WTC11 (cell line): ENCODE data around the gene HOXB5. TPM values are rescaled to one million over a fixed set of nuclear protein-coding genes. Genes with fewer than 3 reads are reported as not detected.

Source experiments
- ATAC-seq: fragments of 200-7000 bp; cut with Tn5 transposase; 2 replicates; pipeline ENCODE4 v1.10.0; 2021; ENCODE audit warnings: mild to moderate bottlenecking, moderate library complexity
- CTCF ChIA-PET: fragments of 300-600 bp; sonication (Branson Sonifier 250); formaldehyde crosslinking; loops from one replicate; lab custom pipeline; 2021; ENCODE audit warnings: antibody characterized with exemption; lab: Charles Lee
- POLR2A ChIA-PET: fragments of 350-600 bp; sonication (Branson Sonifier 250); formaldehyde crosslinking; loops from one replicate; lab custom pipeline; 2021; ENCODE audit warnings: antibody characterized with exemption; lab: Charles Lee
- DNase-seq: peaks from one replicate; pipeline ENCODE4 v3.0.0; 2021; ENCODE audit warnings: low spot score
- H3K27ac Mint-ChIP-seq: 2 replicates; pipeline ENCODE4 v1.8.0; 2021; ENCODE audit warnings: mixed read lengths
- H3K27me3 Mint-ChIP-seq: 2 replicates; pipeline ENCODE4 v1.8.0; 2021; ENCODE audit warnings: low read depth, mild to moderate bottlenecking, moderate library complexity, mixed read lengths
- H3K36me3 Mint-ChIP-seq: 2 replicates; pipeline ENCODE4 v1.8.0; 2021; ENCODE audit warnings: mixed read lengths
- H3K4me1 Mint-ChIP-seq: 2 replicates; pipeline ENCODE4 v1.8.0; 2022; ENCODE audit warnings: mixed read lengths
- H3K4me3 Mint-ChIP-seq: 2 replicates; pipeline ENCODE4 v1.8.0; 2021; ENCODE audit warnings: mild to moderate bottlenecking, moderate library complexity, mixed read lengths
- H3K9me3 Mint-ChIP-seq: 2 replicates; pipeline ENCODE4 v1.8.0; 2021; ENCODE audit warnings: mixed read lengths
- ERG ChIP-seq: fragments of 250-450 bp; sonication (Bioruptor Pico); IDR thresholded peaks from 2 replicates; pipeline ENCODE4 v1.8.0; 2021; ENCODE audit warnings: mild to moderate bottlenecking
- FOXJ3 ChIP-seq: sonication (generic); formaldehyde crosslinking; IDR thresholded peaks from 2 replicates; pipeline ENCODE4 v1.9.0; 2021; ENCODE audit warnings: missing genetic modification reagents, mild to moderate bottlenecking, borderline replicate concordance
- GABPB1 ChIP-seq: sonication (generic); formaldehyde crosslinking; IDR thresholded peaks from 2 replicates; pipeline ENCODE4 v1.8.1; 2023; ENCODE audit warnings: mild to moderate bottlenecking, missing genetic modification reagents
- HMGXB4 ChIP-seq: sonication (generic); formaldehyde crosslinking; IDR thresholded peaks from 2 replicates; pipeline ENCODE4 v1.8.1; 2023; ENCODE audit warnings: mild to moderate bottlenecking, moderate library complexity, missing genetic modification reagents
- PREB ChIP-seq: sonication (generic); formaldehyde crosslinking; IDR thresholded peaks from 2 replicates; pipeline ENCODE4 v1.8.1; 2022; ENCODE audit warnings: mild to moderate bottlenecking, missing genetic modification reagents, moderate library complexity, borderline replicate concordance
- STAT6 ChIP-seq: sonication (generic); formaldehyde crosslinking; conservative IDR thresholded peaks from 2 replicates; pipeline ENCODE4 v1.8.1; 2023; ENCODE audit warnings: mild to moderate bottlenecking, low read depth, missing genetic modification reagents, moderate library complexity
- ZNF121 ChIP-seq: sonication (generic); formaldehyde crosslinking; IDR thresholded peaks from 2 replicates; pipeline ENCODE4 v1.8.0; 2023; ENCODE audit warnings: missing genetic modification reagents
- ZNF219 ChIP-seq: sonication (generic); formaldehyde crosslinking; IDR thresholded peaks from 2 replicates; pipeline ENCODE4 v1.8.0; 2023; ENCODE audit warnings: missing genetic modification reagents, mild to moderate bottlenecking, borderline replicate concordance
- ZNF232 ChIP-seq: sonication (generic); formaldehyde crosslinking; IDR thresholded peaks from 2 replicates; pipeline ENCODE4 v1.8.0; 2022; ENCODE audit warnings: mild to moderate bottlenecking, missing genetic modification reagents
- ZNF263 ChIP-seq: sonication (generic); formaldehyde crosslinking; IDR thresholded peaks from 2 replicates; pipeline ENCODE4 v1.8.1; 2022; ENCODE audit warnings: low read depth, mild to moderate bottlenecking, moderate library complexity, missing genetic modification reagents
- ZNF416 ChIP-seq: fragments of 250-450 bp; sonication (Bioruptor Pico); IDR thresholded peaks from 2 replicates; pipeline ENCODE4 v1.9.0; 2021; ENCODE audit warnings: mild to moderate bottlenecking, inconsistent platforms
- ZNF512 ChIP-seq: sonication (generic); formaldehyde crosslinking; IDR thresholded peaks from 2 replicates; pipeline ENCODE4 v1.8.1; 2022; ENCODE audit warnings: missing genetic modification reagents, borderline replicate concordance
- total RNA-seq: library from RNA; stranded (reverse); gene quantifications from 3 replicates; pipeline ENCODE4 v1.2.3, GENCODE V29; 2021

Gene HOXB5
- total RNA-seq, 1 experiment from 2014 or later = not detected

- no peak overlapping the region for H3K27ac Mint-ChIP-seq
- DNase-seq (no peak), ATAC-seq (no peak)
- no peaks in the 10 kb centered on the region; the same call in 1 of the 2 replicates for H3K36me3 Mint-ChIP-seq
- ChIA-PET CTCF (interaction anchor here (3.5 kb wide), 1 partner anchor 9 kb away, joined by 54 read pairs; no protein-coding TSS in a partner anchor), POLR2A (no interaction called here)
- H3K27me3 Mint-ChIP-seq = peaks cover 100% of the 10 kb centered on the region; the same call in 1 of the 2 replicates
- peaks cover 12% of the 10 kb centered on the region for H3K4me1 Mint-ChIP-seq
- peak overlapping the region; percentile 23; the same call in 1 of the 2 replicates for H3K4me3 Mint-ChIP-seq
- TF ChIP-seq ZNF416 = no peak
- TF ChIP-seq ZNF263 (CRISPR knock-in tag) = no peak
- H3K9me3 Mint-ChIP-seq = no peaks in the 10 kb centered on the region
Measured at GRCh38 chr17:48627118-48627597, 33.6 kb upstream of the HOXB5 start.

GRCh38 chr17:48626245-48627117 lies 32.9 kb upstream of the HOXB5 start, which contains the start of gene HOXB9:
Gene HOXB9, minus strand, starts transcription at chr17:48626358. Its CDS starts 89 bp downstream, at chr17:48626269.
- Mint-ChIP-seq H3K27me3 (peaks cover 100% of the 10 kb centered on the region; the same call in 1 of the 2 replicates), H3K9me3 (no peaks in the 10 kb centered on the region)
- POLR2A ChIA-PET = no interaction called here
- TF ChIP-seq ZNF512 (CRISPR knock-in tag) (no peak), FOXJ3 (CRISPR knock-in tag) (no peak), GABPB1 (CRISPR knock-in tag) (no peak), HMGXB4 (CRISPR knock-in tag) (no peak), STAT6 (CRISPR knock-in tag) (no peak), ZNF263 (CRISPR knock-in tag) (no peak), ZNF121 (no peak), PREB (CRISPR knock-in tag) (no peak), ZNF219 (CRISPR knock-in tag) (no peak), ERG (no peak), ZNF232 (CRISPR knock-in tag) (no peak)
- TF ChIP-seq, all 79 proteins: peak for 0
- DNase-seq (peak; percentile 71), ATAC-seq (peak; percentile 43)
- Mint-ChIP-seq H3K4me3 (peak within 1 kb of the TSS; percentile 61), H3K36me3 (no peaks in the 10 kb centered on the region; the same call in 1 of the 2 replicates), H3K4me1 (peaks cover 11% of the 10 kb centered on the region), H3K27ac (no peak within 1 kb of the TSS)
- CTCF ChIA-PET = interaction anchor here (1.0 to 3.5 kb wide), 5 partner anchors 9 to 33 kb away, joined by 3 to 54 read pairs (median 6); partner anchors contain the start of gene HOXB5
